PC-3 (cell line): Measurements from ENCODE around the gene ZNF407. TPM values are rescaled to one million over a fixed set of nuclear protein-coding genes. Genes with fewer than 3 reads are reported as not detected.

Experiments
- ATAC-seq: fragments of 200-7000 bp; cut with Tn5 transposase; 2 replicates; pipeline ENCODE4 v1.9.1; 2020; ENCODE audit warnings: mild to moderate bottlenecking, moderate library complexity
- BruUV-seq: library from RNA; stranded (reverse); fragments of 400-500 nt; replicated peaks from 2 replicates; lab custom pipeline; 2021; lab: Mats Ljungman, UMichigan
- CTCF ChIA-PET: fragments of 300-600 bp; sonication (Branson Sonifier 250); formaldehyde crosslinking; loops from one replicate; lab custom pipeline; 2022; ENCODE audit warnings: antibody characterized with exemption; lab: Charles Lee
- POLR2A ChIA-PET: fragments of 300-600 bp; sonication (Branson Sonifier 250); formaldehyde crosslinking; loops from one replicate; lab custom pipeline; 2022; ENCODE audit warnings: antibody characterized with exemption; ENCODE audit not compliant: unreplicated experiment; lab: Charles Lee
- DNase-seq: peaks from one replicate; pipeline ENCODE4 v3.0.0-alpha.2; 2015
- H2AFZ ChIP-seq: fragments of 300-600 bp; sonication (generic); 2 replicates; pipeline ENCODE4 v1.6.0; 2016; ENCODE audit warnings: antibody characterized with exemption, low read length
- H3F3A ChIP-seq: fragments of 300-600 bp; sonication (generic); one replicate; pipeline ENCODE4 v1.6.0; 2017; ENCODE audit warnings: antibody characterized with exemption, low read length, control low read depth, mild to moderate bottlenecking; ENCODE audit not compliant: unreplicated experiment
- H3K27ac ChIP-seq: fragments of 300-600 bp; sonication (generic); 2 replicates; pipeline ENCODE4 v1.5.1; 2016; ENCODE audit warnings: mild to moderate bottlenecking, low read length
- H3K27me3 ChIP-seq: fragments of 300-600 bp; sonication (generic); 2 replicates; pipeline ENCODE4 v1.6.1; 2016; ENCODE audit warnings: low read length, mixed read lengths
- H3K36me3 ChIP-seq: fragments of 300-600 bp; sonication (generic); 2 replicates; pipeline ENCODE4 v1.6.1; 2016; ENCODE audit warnings: low read depth, mixed run types, low read length, mixed read lengths
- H3K4me1 ChIP-seq: fragments of 300-600 bp; sonication (generic); 2 replicates; pipeline ENCODE4 v1.5.1; 2016; ENCODE audit warnings: low read length; ENCODE audit not compliant: insufficient read depth
- H3K4me2 ChIP-seq: fragments of 300-600 bp; sonication (generic); 2 replicates; pipeline ENCODE4 v1.6.0; 2016; ENCODE audit warnings: low read length
- H3K4me3 ChIP-seq: fragments of 300-600 bp; sonication (generic); 2 replicates; pipeline ENCODE4 v1.5.1; 2016; ENCODE audit warnings: mild to moderate bottlenecking, low read length, mixed read lengths
- H3K79me2 ChIP-seq: fragments of 300-600 bp; sonication (generic); 2 replicates; pipeline ENCODE4 v1.6.1; 2017; ENCODE audit warnings: low read length, mixed read lengths
- H3K9ac ChIP-seq: fragments of 300-600 bp; sonication (generic); 2 replicates; pipeline ENCODE4 v1.6.0; 2016; ENCODE audit warnings: mild to moderate bottlenecking, low read length
- H3K9me2 ChIP-seq: fragments of 300-600 bp; sonication (generic); replicated peaks from 2 replicates; pipeline ENCODE4 v1.6.1; 2016; ENCODE audit warnings: mixed run types, low read length, mixed read lengths
- H3K9me3 ChIP-seq: fragments of 300-600 bp; sonication (generic); 2 replicates; pipeline ENCODE4 v1.6.1; 2016; ENCODE audit warnings: low read length, mixed read lengths
- H4K20me1 ChIP-seq: fragments of 300-600 bp; sonication (generic); 2 replicates; pipeline ENCODE4 v1.6.1; 2016; ENCODE audit warnings: low read length, mixed read lengths
- EZH2 ChIP-seq: fragments of 300-600 bp; sonication (generic); IDR thresholded peaks from one replicate; pipeline ENCODE4 v1.6.1; 2017; ENCODE audit warnings: antibody characterized with exemption, mild to moderate bottlenecking, low read length; ENCODE audit not compliant: unreplicated experiment
- EZH2phosphoT487 ChIP-seq: fragments of 300-600 bp; sonication (generic); IDR thresholded peaks from 2 replicates; pipeline ENCODE4 v1.6.1; 2018; ENCODE audit warnings: mild to moderate bottlenecking, antibody characterized with exemption, low read length, borderline replicate concordance
- intact Hi-C: fragments of 100-400 bp; cut with micrococcal nuclease; formaldehyde crosslinking; loops from 2 replicates; pipeline ENCODE4 v1.9.0; 2023
- total RNA-seq: library from RNA; depleted of rRNA; stranded (reverse); fragments of >200 nt; gene quantifications from 2 replicates; pipeline ENCODE4 v1.2.3, GENCODE V29; 2014
- TF ChIP-seq, protein P1 (sequence below): fragments of 300-600 bp; sonication (generic); conservative IDR thresholded peaks from 2 replicates; pipeline ENCODE4 v1.5.1; 2017; ENCODE audit warnings: antibody characterized with exemption, low read depth, mild to moderate bottlenecking, low read length

ZNF407 gene
- total RNA-seq, 1 experiment from 2014 or later, result 9.3 TPM

DNA sequence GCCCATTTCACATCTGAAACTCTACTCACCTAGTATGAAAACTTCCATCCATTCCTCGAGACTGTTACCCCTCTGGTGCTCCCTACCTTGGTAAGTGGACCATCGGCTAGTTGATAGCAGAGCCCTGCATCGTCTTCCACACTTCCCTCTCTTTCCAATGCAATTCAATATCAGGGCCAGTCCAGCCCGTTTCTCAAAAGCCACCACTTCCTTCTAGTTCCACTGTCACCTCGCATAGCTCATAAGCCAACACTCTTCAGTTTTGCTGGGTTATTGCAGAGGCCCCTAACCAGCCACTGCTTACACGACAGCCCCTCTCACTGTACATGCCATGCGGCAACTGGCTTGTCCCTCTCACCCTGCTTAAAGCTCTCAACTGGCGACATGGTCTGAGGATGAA, 10.2 kb upstream of the ZNF407 start:
- intact Hi-C loops, result no loop called here
- no peak overlapping the region for H2AFZ ChIP-seq
- no peaks in the 10 kb centered on the region for H4K20me1 ChIP-seq
- H3K9ac ChIP-seq, result no peak overlapping the region
- no peak for ATAC-seq
- H3K4me2 ChIP-seq, result no peak overlapping the region
- H3K27me3 ChIP-seq, result peaks cover 56% of the 10 kb centered on the region
- TF ChIP-seq, protein P1, sequence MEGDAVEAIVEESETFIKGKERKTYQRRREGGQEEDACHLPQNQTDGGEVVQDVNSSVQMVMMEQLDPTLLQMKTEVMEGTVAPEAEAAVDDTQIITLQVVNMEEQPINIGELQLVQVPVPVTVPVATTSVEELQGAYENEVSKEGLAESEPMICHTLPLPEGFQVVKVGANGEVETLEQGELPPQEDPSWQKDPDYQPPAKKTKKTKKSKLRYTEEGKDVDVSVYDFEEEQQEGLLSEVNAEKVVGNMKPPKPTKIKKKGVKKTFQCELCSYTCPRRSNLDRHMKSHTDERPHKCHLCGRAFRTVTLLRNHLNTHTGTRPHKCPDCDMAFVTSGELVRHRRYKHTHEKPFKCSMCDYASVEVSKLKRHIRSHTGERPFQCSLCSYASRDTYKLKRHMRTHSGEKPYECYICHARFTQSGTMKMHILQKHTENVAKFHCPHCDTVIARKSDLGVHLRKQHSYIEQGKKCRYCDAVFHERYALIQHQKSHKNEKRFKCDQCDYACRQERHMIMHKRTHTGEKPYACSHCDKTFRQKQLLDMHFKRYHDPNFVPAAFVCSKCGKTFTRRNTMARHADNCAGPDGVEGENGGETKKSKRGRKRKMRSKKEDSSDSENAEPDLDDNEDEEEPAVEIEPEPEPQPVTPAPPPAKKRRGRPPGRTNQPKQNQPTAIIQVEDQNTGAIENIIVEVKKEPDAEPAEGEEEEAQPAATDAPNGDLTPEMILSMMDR, result no peak
- TF ChIP-seq EZH2phosphoT487, result no peak
- TF ChIP-seq EZH2, result no peak
- POLR2A ChIA-PET, result no interaction called here
- no peaks in the 10 kb centered on the region for H3F3A ChIP-seq
- H3K4me3 ChIP-seq, result no peak overlapping the region
- no peaks in the 10 kb centered on the region for H3K9me3 ChIP-seq
- H3K79me2 ChIP-seq, result no peaks in the 10 kb centered on the region
- DNase-seq, result no peak
- no TSS peak for BruUV-seq
- H3K36me3 ChIP-seq, result no peaks in the 10 kb centered on the region
- no peaks in the 10 kb centered on the region for H3K9me2 ChIP-seq
- CTCF ChIA-PET, result no interaction called here
- H3K27ac ChIP-seq, result no peak overlapping the region
- H3K4me1 ChIP-seq, result no peaks in the 10 kb centered on the region

DNA sequence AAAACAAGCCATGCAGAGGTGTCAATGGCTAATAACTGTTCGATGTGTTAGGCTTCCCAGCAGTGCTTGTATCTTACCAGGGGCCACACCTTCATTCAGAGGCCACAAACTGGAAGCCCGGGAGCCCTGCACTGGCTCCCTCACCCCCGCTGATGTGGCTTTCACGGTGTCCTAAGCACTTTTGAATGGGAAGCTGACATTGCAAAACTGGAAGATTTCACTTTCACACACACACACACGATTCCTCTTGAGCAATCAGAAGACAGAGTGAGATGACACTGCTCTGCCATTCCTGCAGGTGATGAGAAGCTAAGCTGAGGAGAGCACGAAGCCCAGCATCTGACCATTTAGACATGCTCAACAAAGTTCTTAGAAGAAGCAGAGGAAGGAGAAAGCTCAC, 8.6 kb upstream of the ZNF407 start:
- H2AFZ ChIP-seq, result no peak overlapping the region
- intact Hi-C loops, result no loop called here
- CTCF ChIA-PET, result no interaction called here
- H3K9ac ChIP-seq, result no peak overlapping the region
- DNase-seq (no peak), ATAC-seq (no peak)
- BruUV-seq, result no TSS peak
- H3F3A ChIP-seq, result no peaks in the 10 kb centered on the region
- no peaks in the 10 kb centered on the region for H3K36me3 ChIP-seq
- H3K79me2 ChIP-seq, result no peaks in the 10 kb centered on the region
- H3K9me3 ChIP-seq, result no peaks in the 10 kb centered on the region
- H3K27ac ChIP-seq, result no peak overlapping the region
- H4K20me1 ChIP-seq, result no peaks in the 10 kb centered on the region
- no peak for TF ChIP-seq EZH2phosphoT487
- TF ChIP-seq, protein P1, result no peak
- TF ChIP-seq EZH2, result no peak
- H3K4me1 ChIP-seq, result no peaks in the 10 kb centered on the region
- H3K4me3 ChIP-seq, result no peak overlapping the region
- no peak overlapping the region for H3K4me2 ChIP-seq
- POLR2A ChIA-PET, result no interaction called here
- peaks cover 46% of the 10 kb centered on the region for H3K27me3 ChIP-seq
- H3K9me2 ChIP-seq, result no peaks in the 10 kb centered on the region

DNA sequence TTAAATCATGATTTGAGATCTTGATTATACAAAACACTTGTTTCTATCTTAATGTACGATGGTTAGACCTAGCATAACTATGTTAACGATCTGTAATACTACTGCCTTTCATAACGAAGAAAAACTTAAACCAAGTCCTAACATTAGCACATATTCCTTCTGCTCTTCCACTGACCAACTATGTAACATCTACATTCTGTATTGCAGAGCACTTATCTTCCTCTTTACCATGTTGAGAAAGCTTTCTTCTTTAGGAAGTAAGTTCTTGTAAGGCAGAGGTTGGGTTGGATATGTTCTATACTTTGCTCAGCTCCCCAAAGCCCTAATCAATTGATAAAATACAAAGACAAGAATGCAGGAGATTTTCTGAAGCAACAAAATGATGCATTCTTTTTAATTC, 7.9 kb upstream of the ZNF407 start:
- Histone ChIP-seq H3K4me1 (no peaks in the 10 kb centered on the region), H3K4me2 (no peak overlapping the region), H3K36me3 (no peaks in the 10 kb centered on the region), H3K4me3 (no peak overlapping the region), H3K9ac (no peak overlapping the region), H4K20me1 (no peaks in the 10 kb centered on the region), H3K9me3 (no peaks in the 10 kb centered on the region), H3K79me2 (no peaks in the 10 kb centered on the region), H3K9me2 (no peaks in the 10 kb centered on the region), H3K27ac (no peak overlapping the region), H2AFZ (no peak overlapping the region), H3F3A (no peaks in the 10 kb centered on the region), H3K27me3 (peaks cover 38% of the 10 kb centered on the region)
- CTCF ChIA-PET, result no interaction called here
- no TSS peak for BruUV-seq
- no peak for DNase-seq
- intact Hi-C loops, result no loop called here
- POLR2A ChIA-PET, result no interaction called here
- TF ChIP-seq EZH2phosphoT487 (no peak), EZH2 (no peak)
- TF ChIP-seq, protein P1, result no peak
- no peak for ATAC-seq
